SKM-1 treated with dmso at 0.1 percent for 144 hours (cell line): ENCODE results near the gene SLC2A11.

Experiments used
- DNase-seq: peaks from one replicate; lab custom pipeline; 2025; ENCODE audit not compliant: unreplicated experiment; lab: John Stamatoyannopoulos, UW

The SLC2A11 gene

GRCh38 chr22:23832226-23833016 is 25.3 kb upstream of the SLC2A11 start:
- DNase-seq: no peak

- no peak for DNase-seq
These were observed 24.5 kb upstream of the SLC2A11 start for GRCh38 chr22:23833017-23833751.

- no peak for DNase-seq
These were observed 23.8 kb upstream of the SLC2A11 start for GRCh38 chr22:23833911-23834317.

GRCh38 chr22:23834406-23834792 is 23.3 kb upstream of the SLC2A11 start:
- DNase-seq: no peak

DNA sequence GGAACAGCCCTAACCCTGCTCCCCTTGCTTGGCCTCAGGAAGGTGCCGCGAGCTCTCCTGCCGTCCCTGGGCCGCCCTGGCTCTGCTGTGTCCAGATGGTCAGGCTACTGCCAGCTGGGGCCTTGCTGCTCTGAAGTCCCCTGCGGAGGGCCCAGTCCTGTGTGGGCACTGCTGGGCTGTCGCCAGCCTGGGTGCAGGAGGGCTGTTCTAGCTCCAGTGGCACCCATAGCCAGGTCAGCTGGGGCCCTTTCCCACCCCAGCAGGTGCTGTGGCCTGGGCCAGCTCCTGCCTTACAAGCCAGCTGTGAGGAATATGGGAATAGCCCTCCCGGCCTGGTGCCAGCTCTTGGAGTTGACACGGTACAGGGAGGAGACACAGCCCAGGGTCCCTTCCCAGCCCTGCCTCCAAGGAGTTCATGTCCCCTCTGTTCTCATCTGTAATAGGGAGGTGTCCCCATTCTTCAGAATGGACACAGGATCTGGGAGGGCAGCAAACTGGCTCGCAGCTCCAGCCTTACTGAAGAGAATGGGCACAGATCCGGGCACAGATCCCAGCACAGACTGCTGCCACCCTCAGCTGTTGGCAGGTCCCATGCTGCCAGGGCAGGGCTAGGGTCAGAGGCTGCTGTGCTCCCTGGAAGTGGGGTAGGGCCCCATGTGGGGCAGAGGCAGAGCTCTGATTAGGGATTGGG is 22.7 kb upstream of the SLC2A11 start:
- DNase-seq: no peak

- DNase-seq: no peak
These were observed 22.1 kb upstream of the SLC2A11 start for GRCh38 chr22:23835484-23836144.

DNA sequence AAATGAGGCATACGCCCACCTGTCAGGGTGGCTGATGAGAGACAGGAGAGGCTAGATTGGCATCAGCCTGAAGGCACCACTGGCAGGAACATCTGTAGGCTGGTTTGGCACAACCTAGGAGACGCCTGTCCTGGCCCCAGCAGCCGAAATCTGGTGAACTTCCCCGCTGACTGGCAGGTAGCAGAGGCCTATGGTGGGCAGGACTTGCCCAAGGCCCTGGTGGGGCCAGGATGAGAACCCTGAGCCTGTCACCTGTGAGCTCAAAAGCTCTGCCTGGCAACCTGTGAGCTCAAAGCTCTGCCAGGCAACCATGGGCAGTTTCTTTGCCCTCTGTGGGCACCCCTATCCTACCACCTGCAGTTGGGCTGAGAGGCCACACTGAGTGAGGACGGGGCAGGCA is 21.4 kb upstream of the SLC2A11 start:
- DNase-seq: no peak

- DNase-seq: no peak
These were observed 20.8 kb upstream of the SLC2A11 start for GRCh38 chr22:23836692-23837495.

GRCh38 chr22:23837496-23837859 is 20.2 kb upstream of the SLC2A11 start:
- DNase-seq: no peak

DNA sequence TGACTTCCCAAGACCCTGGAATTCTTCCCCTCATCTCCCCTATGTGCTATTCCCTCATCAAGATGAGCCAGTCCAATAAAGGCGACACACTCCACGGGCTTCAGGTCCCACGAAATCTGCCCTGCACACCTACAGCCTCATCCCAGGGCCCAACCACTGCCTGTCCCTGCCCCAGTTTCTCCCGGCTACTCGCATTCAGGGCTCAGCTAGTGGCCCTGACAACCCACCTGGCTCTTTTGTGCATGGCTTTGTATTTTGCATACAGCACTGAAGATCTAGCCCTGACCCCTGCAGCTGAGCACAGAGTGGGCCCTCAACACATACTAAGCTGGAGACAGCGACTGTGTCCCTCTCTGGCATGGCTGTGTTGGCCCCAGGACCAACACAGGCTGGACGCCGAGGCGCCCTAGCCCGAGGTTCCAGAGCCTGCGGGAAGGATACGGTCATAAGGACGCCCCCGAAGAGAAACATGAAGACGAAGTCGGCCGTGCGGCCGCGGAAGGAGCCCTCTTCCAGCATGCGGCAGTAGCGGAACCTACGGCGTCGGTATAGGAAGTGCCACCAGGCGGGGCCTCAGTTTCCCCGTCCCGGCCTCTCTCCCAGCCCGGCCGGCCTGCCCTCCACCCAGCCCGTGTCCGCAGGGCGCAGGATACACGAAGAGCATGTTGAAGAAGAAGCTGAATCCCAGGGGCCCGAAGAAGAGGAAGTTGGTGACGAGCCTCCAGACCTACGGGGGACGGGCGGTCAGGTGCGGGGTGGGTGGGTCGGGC is 19.6 kb upstream of the SLC2A11 start:
- DNase-seq: peak; percentile 63

GRCh38 chr22:23838681-23839468 is 18.8 kb upstream of the SLC2A11 start, which contains the start of gene DERL3:
Gene DERL3, minus strand, starts transcription at chr22:23839006. Its CDS starts 19 bp downstream, at chr22:23838987.
- DNase-seq: peak; percentile 100

GRCh38 chr22:23840026-23840425 is 17.6 kb upstream of the SLC2A11 start:
- DNase-seq: no peak

- DNase-seq: no peak
These were observed 16.4 kb upstream of the SLC2A11 start for GRCh38 chr22:23841292-23841691.

- DNase-seq: no peak
These were observed 15.8 kb upstream of the SLC2A11 start for GRCh38 chr22:23841736-23842445.

DNA sequence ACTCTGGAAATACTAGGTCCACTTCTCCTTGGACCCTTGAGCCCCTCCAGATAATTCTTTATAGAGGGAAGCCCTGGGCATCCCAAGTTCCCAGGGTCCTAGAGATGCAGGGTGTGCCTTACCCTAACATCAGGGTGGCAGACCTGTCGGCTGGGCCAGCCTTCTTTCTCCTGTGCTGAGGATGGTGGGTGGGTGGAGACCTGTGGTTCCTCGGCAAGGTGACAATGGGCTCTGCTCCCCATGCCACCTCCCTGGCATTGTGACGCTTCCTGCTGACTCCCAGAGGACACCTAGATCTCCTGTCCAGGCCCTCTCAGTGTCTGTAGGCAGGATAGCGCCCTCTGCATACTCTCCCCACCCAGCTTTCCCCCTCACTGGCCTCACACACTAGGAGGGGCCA is 15.1 kb upstream of the SLC2A11 start:
- no peak for DNase-seq

GRCh38 chr22:23844739-23845202 is 12.9 kb upstream of the SLC2A11 start:
- DNase-seq: no peak

DNA sequence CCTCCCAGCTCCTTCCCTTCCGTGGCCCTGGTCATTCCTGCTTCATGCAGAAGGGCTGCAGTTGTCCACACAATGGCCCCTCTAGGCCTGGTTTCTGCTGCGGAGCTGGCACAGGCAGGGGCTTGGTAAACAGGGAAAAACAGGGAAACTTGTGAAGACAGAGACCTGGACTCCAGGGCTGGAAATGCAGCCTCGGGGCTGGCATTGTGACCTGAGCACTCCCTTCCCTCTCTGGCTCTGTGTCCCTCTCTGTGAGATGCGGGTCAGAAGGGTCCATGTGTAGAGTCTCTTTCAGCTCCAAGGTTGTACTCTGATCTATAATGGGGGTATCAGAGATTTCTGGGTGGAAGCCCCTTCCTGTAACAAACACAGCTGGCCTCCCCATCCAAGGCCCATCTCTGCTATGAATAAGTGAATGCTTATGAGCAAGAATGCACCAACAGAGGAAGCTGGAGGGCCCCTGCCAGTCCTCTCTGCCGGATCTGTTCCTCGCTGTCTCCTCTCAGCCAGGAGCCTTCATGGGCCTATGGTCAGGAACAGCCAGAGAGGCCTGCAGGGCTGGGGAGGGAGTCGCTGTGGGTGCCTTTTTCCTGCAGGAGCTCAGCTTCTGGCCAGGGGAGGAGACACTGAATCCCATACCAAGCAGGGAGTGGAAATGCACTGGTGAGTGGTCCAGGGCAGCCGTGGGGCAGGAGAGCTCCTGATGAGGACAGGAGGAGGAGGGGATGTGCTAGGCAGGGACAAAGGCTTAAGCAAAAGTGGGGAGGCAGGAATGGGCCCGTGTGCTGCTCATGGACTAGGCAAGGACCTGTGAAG is 12.2 kb upstream of the SLC2A11 start:
- no peak for DNase-seq
